ENCODE measurements around the gene PLIN3. TPM values are rescaled to one million over a fixed set of nuclear protein-coding genes. Genes with fewer than 3 reads are reported as not detected.
A peak's percentile ranks its signal among the peaks of the same experiment; 100 is the strongest.

The PLIN3 gene
- total RNA-seq, 4 donors from 2014 or later: 67.3 to 173 (median 147) TPM

DNA sequence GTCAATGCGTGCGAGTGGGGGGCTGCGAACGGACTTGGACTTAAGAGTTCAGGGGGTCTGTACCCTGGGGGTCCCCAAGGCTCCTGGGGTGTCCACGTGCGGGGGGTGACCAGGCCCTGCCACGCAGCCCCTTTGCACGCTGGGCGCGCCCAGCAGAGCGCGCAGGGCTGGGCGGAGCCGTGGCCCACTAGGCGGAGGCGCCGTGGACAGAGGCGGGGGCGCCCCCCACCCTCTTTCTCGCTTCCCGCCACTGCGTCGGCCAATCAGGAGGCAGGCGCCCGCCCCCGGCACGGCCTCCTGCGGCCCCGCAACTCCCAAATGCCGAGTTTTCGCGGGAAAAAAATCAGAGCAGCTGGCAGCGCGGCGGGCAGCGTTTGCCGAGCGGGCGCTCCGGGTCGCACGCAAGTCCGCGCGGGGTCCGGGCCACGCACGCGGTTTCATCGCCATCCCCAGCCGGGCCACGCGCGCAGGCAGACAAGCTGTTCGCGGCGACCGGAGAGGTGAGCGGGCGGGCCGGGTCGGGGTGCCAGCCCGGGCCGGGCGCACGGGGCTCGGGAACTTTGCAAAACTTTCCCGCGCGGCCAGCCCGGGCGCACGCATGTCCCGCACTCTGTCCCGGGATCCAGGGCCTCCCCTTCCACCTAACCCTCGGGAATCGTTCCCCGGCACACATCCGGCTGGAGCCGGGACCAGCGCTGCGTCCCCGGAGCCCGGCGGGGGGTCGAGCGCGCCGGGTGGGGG lies 41.9 kb upstream of the PLIN3 start, which contains the start of gene UHRF1:
UHRF1 (plus strand) TSS at position 346 of the 741 bp plus-strand sequence. CDS start 1,385 bp downstream, outside the sequence.
- no peaks in the 10 kb centered on the region for H3K9me3 ChIP-seq
- H3K36me3 ChIP-seq: no peaks in the 10 kb centered on the region
- DNase-seq: no peak
- peak within 1 kb of the TSS; percentile 62 to 81 (median 76) for H3K27ac ChIP-seq
- intact Hi-C loops (cut with DNase I): no loop called here
- peak in 1 of 4 donors; percentile 8 for TF ChIP-seq POLR2A (IDR thresholded peaks at IDR 0.05)
- TF ChIP-seq, protein P1, sequence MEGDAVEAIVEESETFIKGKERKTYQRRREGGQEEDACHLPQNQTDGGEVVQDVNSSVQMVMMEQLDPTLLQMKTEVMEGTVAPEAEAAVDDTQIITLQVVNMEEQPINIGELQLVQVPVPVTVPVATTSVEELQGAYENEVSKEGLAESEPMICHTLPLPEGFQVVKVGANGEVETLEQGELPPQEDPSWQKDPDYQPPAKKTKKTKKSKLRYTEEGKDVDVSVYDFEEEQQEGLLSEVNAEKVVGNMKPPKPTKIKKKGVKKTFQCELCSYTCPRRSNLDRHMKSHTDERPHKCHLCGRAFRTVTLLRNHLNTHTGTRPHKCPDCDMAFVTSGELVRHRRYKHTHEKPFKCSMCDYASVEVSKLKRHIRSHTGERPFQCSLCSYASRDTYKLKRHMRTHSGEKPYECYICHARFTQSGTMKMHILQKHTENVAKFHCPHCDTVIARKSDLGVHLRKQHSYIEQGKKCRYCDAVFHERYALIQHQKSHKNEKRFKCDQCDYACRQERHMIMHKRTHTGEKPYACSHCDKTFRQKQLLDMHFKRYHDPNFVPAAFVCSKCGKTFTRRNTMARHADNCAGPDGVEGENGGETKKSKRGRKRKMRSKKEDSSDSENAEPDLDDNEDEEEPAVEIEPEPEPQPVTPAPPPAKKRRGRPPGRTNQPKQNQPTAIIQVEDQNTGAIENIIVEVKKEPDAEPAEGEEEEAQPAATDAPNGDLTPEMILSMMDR (IDR thresholded peaks at IDR 0.05): no peak
- H3K27me3 ChIP-seq: peaks cover 0 to 13% (median 3%) of the 10 kb centered on the region in 4 donors
- peaks cover 28 to 53% (median 32%) of the 10 kb centered on the region in 3 donors for H3K4me1 ChIP-seq
- WGBS, 2 donors: no CpG with 5 or more reads among the region's 89 CpGs
- peak within 1 kb of the TSS; percentile 61 to 87 (median 70) for H3K4me3 ChIP-seq

DNA sequence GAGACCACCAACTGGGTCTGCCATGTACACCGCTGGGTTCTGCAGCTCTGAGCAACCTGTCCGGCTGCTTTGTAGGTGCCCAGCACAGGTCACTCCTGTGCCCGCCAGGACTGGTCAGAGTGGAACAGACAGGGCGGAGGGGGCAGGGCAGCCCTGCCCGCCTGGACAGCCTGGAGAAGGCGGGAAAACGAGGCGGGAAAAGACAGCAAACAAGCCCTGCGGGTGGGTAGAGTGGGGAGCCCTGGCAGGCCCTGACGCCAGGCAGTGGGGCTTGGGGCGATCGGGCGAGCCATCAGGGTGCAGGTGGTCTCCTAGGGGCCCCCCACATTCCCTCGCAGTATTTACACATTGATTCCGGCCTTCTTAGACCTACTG lies 41.3 kb upstream of the PLIN3 start:
- TF ChIP-seq POLR2A (IDR thresholded peaks at IDR 0.05): no peak
- TF ChIP-seq, protein P1 (IDR thresholded peaks at IDR 0.05): no peak
- peak overlapping the region in 2 of 4 donors; percentile 75 to 87 for H3K4me3 ChIP-seq
- DNase-seq: no peak
- no peaks in the 10 kb centered on the region for H3K36me3 ChIP-seq
- 73 to 85% methylated on average over 6 to 11 of the region's 15 CpGs for WGBS, 2 donors
- H3K4me1 ChIP-seq: peaks cover 25 to 47% (median 32%) of the 10 kb centered on the region in 3 donors
- H3K27me3 ChIP-seq: peaks cover 0 to 13% (median 3%) of the 10 kb centered on the region in 4 donors
- H3K9me3 ChIP-seq: no peaks in the 10 kb centered on the region
- intact Hi-C loops (cut with DNase I): no loop called here
- no peak overlapping the region for H3K27ac ChIP-seq

DNA sequence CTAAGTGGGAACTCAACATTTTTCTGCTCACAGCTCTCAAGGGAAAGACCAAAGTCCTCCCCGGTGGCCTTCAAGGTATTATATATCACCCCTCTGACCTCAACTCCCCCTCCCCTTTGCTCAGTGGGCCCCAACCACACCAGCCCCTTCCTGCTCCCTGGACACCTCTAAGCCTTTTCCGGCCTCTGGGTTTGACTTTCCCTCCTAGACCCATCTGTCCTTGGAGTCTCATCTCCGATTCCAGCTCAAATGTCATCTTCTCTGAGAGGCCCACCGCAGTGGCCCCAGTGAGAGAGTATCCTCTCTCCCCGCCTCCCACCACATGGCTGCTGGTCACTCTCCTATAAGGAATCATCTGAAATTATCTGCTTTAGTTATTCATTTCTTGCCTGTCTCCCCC lies 40.9 kb upstream of the PLIN3 start:
- Histone ChIP-seq H3K27me3 (peaks cover 0 to 13% (median 3%) of the 10 kb centered on the region in 4 donors), H3K4me3 (no peak overlapping the region), H3K9me3 (no peaks in the 10 kb centered on the region), H3K36me3 (no peaks in the 10 kb centered on the region), H3K4me1 (peaks cover 25 to 44% (median 32%) of the 10 kb centered on the region in 3 donors), H3K27ac (no peak overlapping the region)
- DNase-seq: no peak
- 86 to 96% methylated on average over 5 of the region's 5 CpGs for WGBS, 2 donors
- intact Hi-C loops (cut with DNase I): no loop called here
- TF ChIP-seq, protein P1 (IDR thresholded peaks at IDR 0.05): no peak
- no peak for TF ChIP-seq POLR2A (IDR thresholded peaks at IDR 0.05)

DNA sequence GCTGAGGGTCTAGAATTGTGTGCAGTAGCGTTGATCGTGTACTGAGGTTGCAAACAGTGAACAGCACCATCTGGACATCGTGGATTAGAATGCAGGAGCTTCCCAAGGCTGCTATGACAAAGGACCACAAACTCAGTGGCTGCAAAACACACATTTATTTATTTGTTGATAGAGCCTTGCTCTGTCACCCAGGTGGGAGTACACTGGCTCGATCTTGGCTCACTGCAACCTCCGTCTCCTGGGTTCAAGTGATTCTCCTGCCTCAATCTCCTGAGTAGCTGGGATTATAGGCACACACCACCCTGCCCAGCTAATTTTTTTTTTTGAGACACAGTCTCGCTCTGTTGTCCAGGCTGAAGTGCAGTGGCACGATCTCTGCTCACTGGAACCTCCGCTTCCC lies 39.5 kb upstream of the PLIN3 start:
- DNase-seq: no peak
- Histone ChIP-seq H3K9me3 (no peaks in the 10 kb centered on the region), H3K36me3 (no peaks in the 10 kb centered on the region), H3K4me3 (no peak overlapping the region), H3K4me1 (peaks cover 18 to 32% (median 23%) of the 10 kb centered on the region in 3 donors), H3K27ac (no peak overlapping the region), H3K27me3 (peaks cover 0 to 13% (median 3%) of the 10 kb centered on the region in 4 donors)
- intact Hi-C loops (cut with DNase I): no loop called here
- WGBS, 2 donors: 84 to 89% methylated on average over 7 to 8 of the region's 8 CpGs
- no peak for TF ChIP-seq POLR2A (IDR thresholded peaks at IDR 0.05)

DNA sequence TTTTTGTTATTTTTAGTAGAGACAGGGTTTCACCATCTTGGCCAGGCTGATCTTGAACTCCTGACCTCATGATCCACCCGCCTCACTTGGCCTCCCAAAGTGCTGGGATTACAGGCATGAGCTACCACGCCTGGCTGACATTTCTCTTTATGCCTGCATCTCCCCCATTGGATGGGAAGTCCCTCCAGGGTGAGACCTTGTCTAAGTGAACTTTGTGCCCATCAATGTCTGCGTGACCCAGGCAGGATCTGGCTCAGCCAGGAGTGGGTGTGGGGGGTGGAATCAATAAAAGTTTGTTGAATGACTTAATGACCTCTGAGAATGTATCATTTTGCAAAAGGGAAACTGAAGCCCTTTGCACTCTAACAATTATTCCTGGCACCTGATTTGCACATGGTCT lies 37.0 kb upstream of the PLIN3 start:
- H3K9me3 ChIP-seq: no peaks in the 10 kb centered on the region
- H3K27me3 ChIP-seq: peaks cover 0 to 11% (median 3%) of the 10 kb centered on the region in 4 donors
- no peak overlapping the region for H3K4me3 ChIP-seq
- H3K27ac ChIP-seq: no peak overlapping the region
- intact Hi-C loops (cut with DNase I): no loop called here
- WGBS, 2 donors: 64 to 73% methylated on average over 2 of the region's 3 CpGs
- no peak for DNase-seq
- no peaks in the 10 kb centered on the region for H3K36me3 ChIP-seq
- peaks cover 5 to 11% (median 5%) of the 10 kb centered on the region in 3 donors for H3K4me1 ChIP-seq
- TF ChIP-seq, protein P1 (IDR thresholded peaks at IDR 0.05): no peak
- no peak for TF ChIP-seq POLR2A (IDR thresholded peaks at IDR 0.05)

All from esophagus squamous epithelium (tissue), 5 donors.